Testis (tissue), 2 donors: ENCODE results near the gene ZFP64.
"Not testable (repeated sequence)": the region's sequence is repeated elsewhere in the genome, so short reads cannot be mapped to it uniquely, and the experiment has no call there.

Experiments
- CTCF ChIP-seq, 3 experiments: fragments of 450-650 bp in 2 of 3; fragments of 200-600 bp in 1 of 3; sonication (generic) in 1 of 3; IDR thresholded peaks; one replicate each; pipeline ENCODE4 v1.5.1; 2016 to 2019; ENCODE audit warnings: antibody characterized with exemption in 3 of 3, mild to moderate bottlenecking in 2 of 3, moderate library complexity in 1 of 3
- POLR2A ChIP-seq: fragments of 450-650 bp; IDR thresholded peaks from one replicate; pipeline ENCODE4 v1.6.1; 2017; ENCODE audit warnings: antibody characterized with exemption, mild to moderate bottlenecking, moderate library complexity

- not testable (repeated sequence) for TF ChIP-seq CTCF (IDR thresholded peaks at IDR 0.05); POLR2A
Observed at GRCh38 chr20:52220891-52221290, 29.3 kb upstream of the ZFP64 start.
